Activated CD8-positive, alpha-beta memory T cell treated with anti-CD3 and anti-CD28 coated beads for 1 hour (primary cell): ENCODE data around the gene MPEG1.

Experiments used
- DNase-seq, 2 donors: peaks; one replicate each; pipeline ENCODE4 v3.0.0-alpha.2; 2020; ENCODE audit warnings: low read depth in 1 of 2; ENCODE audit errors: extremely low read depth in 1 of 2

The MPEG1 gene

DNA sequence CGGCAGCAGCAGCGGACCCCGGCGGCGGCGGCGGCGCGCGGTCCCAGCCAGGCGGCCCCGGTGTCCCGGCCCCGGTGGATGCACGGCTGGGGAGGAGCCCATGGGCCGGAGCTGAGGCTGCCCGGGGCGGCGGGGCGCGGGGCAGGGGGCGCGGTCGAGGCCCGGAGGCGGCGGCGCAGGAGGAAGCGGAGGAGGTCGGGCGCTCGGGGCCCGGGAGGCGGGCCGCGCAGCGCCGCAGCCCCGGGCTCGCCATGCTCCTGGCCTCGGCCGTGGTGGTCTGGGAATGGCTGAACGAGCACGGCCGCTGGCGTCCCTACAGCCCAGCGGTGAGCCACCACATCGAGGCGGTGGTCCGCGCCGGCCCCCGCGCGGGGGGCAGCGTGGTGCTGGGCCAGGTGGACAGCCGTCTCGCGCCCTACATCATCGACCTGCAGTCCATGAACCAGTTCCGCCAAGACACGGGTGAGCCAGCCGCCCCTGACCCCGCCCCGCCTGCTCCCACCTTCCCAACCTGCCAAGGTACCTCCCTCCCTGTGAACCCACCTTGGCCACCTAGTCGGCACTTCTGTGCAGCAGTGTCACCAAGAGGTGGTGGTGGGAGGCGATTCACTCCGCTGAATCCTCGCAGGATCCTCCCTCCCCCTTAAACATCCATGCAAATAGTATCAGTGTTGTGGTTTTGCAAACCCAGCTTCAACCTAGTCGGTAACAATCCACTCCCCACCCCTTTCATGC lies 40.2 kb downstream of the MPEG1 start:
- no peak for DNase-seq

GRCh38 chr11:59171508-59172322 lies 41.0 kb downstream of the MPEG1 start, which contains the start of gene DTX4:
Gene DTX4, plus strand, starts transcription at chr11:59172132. Its CDS starts 464 bp downstream, at chr11:59172596.
- DNase-seq, result peak; percentile 76 to 81

DNA sequence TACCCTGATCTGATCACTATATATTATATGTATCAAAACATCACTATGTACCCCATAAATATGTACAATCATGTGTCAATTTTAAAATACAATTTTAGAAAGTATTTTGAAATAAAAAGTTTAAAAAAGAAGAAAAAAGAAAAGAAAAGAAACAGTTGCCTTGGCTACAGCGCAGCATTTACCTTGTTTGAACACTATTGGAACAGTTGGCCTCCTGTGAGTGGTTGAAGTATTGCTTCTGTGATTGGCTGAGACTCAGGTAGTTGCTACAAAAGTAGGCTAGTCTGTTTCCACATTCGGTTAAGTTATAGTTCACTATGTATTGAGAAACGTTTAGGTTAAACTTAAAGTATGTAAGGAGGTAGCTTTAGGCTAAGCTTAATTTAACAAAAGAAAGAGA lies 48.7 kb downstream of the MPEG1 start:
- no peak for DNase-seq
